ENCODE data around the gene CLTCL1.

- no peak for TF ChIP-seq FOXK2 (IDR thresholded peaks at IDR 0.05)
- TF ChIP-seq ELF4 (IDR thresholded peaks at IDR 0.05), result no peak
- no peak for TF ChIP-seq SP1 (IDR thresholded peaks at IDR 0.05)
- TF ChIP-seq BHLHE40 (IDR thresholded peaks at IDR 0.05; ENCODE audit: borderline replicate concordance), result no peak
- TF ChIP-seq LEF1 (IDR thresholded peaks at IDR 0.05; ENCODE audit: borderline replicate concordance), result no peak
- no peak for TF ChIP-seq CTBP1 (IDR thresholded peaks at IDR 0.05; ENCODE audit: borderline replicate concordance)
- no peak for TF ChIP-seq FOXA1 (IDR thresholded peaks at IDR 0.05)
These were observed 125.1 kb downstream of the CLTCL1 start for GRCh38 chr22:19166421-19166820.

Measured in HEK293T (cell line).